ENCODE data around the gene OR1B1.
"Not testable (repeated sequence)": the region's sequence is repeated elsewhere in the genome, so short reads cannot be mapped to it uniquely, and the experiment has no call there.

The OR1B1 gene

DNA sequence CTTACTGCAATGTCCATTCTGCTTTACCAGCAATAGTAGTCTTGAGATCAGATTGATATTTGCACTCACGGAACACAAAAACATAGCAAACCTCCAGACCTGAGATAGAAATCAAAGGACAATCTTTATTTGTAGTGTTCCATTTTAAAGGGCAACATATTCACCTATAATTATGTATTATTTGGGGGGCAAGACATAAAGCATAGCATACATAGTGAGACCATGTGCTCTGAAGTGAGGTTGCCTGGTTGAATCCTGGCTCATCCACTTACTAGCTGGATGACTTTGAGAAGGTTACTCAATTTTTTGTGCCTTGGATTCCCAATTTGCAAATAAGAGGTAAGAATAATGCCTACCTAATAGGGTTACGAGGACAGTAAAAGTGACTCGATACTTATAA, at the start of gene OR1B1:
Gene OR1B1, minus strand, starts transcription at position 101 of the 400 bp plus-strand sequence.
- DNase-seq (ENCODE audit: low read depth in 3 of 3) = no peak

DNA sequence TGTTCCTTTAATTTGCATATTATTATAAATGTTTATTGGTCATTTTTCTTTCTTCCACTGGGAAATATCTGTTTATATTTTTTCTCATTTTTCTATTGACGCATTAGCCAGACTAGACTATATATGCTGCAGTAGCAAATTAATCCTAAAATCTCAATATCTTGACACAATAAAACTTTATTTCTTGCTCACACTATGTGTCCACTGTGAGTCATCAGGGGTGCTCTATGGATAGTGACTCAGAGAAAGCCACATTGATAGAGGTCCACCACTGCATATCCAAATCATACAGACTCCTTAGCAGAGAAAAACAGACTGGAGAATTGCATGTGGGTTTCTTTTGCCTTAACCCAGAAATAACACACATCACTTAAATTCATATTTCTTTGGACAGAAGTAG, 38.3 kb upstream of the OR1B1 start:
- no peak for DNase-seq (ENCODE audit: low read depth in 3 of 3)

DNA sequence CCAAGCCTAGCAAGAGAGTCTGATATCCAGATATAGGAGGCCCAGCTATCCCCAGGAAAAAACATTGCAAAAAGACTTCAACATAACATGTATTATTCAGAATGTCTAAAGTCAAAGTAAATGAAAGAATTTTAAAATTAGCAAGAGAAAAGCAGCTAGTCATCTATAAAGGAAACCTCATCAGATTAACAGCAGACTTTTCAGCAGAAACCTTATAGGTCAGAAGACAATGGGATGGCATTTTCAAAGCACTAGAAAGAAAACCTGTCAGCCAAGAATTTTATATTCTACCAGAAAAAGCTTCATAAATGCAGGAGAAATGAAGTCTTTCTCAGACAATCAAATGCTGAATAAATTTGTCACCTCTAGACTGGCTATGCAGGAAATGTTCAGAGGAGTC, 27.4 kb upstream of the OR1B1 start:
- no peak for DNase-seq (ENCODE audit: low read depth in 3 of 3)

DNA sequence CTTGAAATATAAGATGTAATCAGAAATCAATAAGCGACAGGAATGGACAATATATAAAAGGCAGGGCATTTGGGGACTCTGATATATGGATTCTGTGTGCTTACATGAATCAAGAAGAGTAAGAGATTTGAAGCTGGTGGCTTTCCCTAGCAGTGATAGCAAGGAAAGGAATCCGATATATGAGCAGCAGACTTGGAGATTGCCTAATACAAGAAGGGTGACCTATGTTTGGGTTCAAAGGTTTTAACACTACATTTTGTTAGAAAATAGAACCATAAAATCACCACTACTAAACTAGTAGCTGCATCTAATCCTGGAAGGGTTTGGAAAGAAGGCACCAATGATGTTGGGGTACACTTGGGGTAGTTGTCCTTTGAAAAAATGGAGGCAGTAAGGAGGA, 15.1 kb upstream of the OR1B1 start:
- DNase-seq (ENCODE audit: low read depth in 3 of 3) = no peak

DNA sequence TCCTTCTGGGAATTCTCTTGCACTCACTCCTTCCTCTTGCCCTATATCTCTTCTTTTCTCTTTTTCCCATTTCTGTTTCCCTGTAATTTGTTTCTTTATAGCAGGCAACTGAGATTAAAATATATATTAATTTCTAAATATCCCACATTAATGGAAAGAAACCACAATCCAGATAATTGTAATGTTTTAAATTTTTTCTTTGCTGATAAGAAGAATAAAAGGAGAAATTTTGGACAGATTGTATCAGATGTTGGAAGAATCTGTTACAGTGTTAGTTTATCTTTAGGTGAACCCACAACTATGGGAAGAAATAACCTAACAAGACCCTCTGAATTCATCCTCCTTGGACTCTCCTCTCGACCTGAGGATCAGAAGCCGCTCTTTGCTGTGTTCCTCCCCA, 4.0 kb upstream of the OR1B1 start, which contains the start of gene OR1L1:
Gene OR1L1, plus strand, starts transcription at position 301 of the 400 bp plus-strand sequence. Its CDS starts 0 bp downstream, at position 301.
- DNase-seq (ENCODE audit: low read depth in 3 of 3) = no peak

DNA sequence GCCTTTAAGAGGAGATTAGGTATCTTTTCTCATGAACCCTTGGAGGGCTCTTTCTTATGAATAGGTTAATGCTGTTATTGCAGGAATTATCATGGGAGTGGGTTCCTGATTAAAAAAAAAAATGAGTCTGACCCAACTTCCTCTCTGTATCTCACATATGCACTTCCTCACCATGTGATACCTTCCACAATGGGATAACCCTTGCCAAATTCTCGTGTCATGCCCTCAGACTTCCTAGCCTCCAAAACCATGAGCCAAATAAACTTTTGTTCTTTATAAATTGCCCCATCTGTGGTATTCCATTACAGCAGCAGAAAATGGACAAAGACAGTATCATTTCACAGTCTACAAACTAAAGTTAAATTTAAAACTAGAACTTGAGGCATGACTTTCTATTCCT, 1.0 kb downstream of the OR1B1 start:
- no peak for DNase-seq (ENCODE audit: low read depth in 3 of 3)

DNA sequence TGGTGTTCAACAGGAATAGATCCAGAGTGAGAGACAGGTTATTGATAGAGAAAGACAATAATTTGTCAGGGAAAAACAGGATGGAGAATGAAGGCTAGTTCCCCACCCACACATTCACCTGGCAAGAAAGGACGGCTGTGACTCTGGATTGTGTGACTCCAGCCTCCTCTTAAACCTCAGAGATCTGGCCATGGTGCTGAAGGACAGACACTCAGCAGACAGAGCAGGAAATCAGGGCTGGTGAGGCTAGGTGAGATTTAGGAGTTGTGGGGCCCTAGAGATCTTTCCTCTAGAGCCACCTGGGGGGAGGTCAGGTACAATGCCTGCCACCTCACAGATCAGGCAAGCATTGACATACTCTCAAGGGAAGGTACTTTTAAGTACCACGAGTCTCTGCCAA, 15.2 kb downstream of the OR1B1 start:
- DNase-seq (ENCODE audit: low read depth in 3 of 3) = no peak

DNA sequence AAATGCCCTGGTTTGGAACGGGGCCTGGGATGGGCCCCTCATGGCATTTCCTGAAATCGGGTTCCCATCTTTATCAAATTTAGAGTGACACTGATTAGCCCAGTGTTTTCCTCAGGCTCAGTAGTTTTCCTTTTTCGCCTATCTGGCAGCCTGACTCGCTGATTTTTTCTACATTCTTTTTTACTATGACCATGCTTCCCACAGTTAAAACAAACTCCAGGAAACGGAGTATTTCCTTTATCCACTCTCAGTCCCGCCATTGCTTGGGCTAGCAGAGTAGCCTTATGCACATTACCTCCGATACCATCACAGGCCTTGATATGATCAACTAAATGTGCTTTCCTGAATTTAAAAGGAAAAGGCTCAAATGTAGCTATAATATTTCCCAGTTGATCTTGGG, 37.4 kb downstream of the OR1B1 start:
- no peak for DNase-seq (ENCODE audit: low read depth in 3 of 3)

DNA sequence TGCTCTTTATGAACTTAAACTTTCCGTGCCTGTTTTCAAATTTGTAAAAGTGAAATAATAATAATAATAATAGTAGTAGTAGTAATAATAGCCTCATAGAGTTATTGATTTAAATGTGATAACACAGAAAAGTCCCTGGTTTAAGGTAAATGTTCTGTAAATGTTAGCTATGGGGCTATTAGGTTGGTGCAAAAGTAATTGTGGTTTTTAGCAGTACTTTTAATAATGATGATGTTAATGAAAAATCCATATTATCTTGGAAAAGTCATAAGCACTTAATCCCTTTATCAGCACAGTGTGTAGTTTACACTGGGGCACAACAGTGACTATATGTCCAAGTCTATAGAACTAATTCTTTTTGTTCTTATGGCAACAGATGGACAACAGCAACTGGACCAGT, 43.1 kb downstream of the OR1B1 start, which contains the start of gene OR1Q1:
Gene OR1Q1, plus strand, starts transcription at position 377 of the 400 bp plus-strand sequence. Its CDS starts 0 bp downstream, at position 377.
- DNase-seq (ENCODE audit: low read depth in 3 of 3) = no peak

DNA sequence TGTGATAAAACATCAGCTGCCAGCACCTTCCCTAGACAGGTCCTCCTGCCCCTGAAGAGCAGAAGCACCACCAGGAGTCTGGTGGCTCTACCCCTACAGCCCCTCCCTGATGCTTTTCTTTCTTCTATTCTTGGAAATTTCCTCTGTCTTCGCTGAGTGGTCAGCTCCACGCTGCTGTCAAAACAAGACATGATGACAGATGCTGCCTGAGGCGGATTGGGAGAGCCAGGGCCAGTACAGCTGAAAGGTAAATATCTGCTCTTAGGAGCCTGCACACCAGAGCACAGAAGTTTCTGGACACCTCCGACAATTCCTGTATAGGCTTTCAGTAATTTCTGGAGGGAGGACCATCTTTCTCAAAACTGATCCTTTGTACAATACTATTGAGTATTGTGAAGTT, 47.6 kb downstream of the OR1B1 start:
- no peak for DNase-seq (ENCODE audit: low read depth in 3 of 3)

DNA sequence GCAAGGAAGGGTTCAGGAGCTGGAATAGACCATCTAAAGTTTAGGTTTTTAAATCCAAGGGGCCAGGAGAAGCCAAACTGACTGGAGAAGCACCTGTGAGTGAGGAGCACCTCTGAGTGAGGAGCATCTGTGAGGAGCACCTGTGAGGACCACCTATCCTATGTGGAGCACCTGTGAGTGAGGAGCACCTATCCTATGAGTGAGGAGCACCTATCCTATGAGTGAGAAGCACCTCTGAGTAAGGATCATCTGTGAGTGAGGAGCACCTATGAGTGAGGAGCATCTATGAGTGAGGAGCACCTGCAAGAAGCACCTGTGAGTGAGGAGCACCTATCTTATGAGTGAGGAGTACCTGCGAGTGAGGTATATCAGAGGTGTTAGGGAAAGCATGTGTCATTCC, 50.8 kb downstream of the OR1B1 start:
- DNase-seq (ENCODE audit: low read depth in 3 of 3) = no peak

DNA sequence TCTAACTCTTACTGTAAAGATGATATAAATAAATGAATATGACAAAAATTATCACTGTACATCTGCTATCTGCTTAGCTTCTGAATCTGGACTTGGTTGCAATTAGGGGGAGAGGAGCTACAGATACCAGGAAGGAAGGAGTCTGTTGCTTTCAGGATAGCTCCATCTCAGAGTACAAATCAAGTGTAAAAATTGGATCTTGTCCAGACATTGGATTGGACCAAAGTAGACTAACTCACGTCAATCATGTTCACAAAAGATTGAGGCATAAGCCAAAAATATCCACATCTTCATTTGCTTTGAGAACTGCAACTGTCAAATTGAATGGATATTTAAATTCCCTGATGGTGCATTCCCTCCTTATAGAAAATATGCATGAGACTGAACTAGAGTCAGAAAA, 51.7 kb downstream of the OR1B1 start:
- no peak for DNase-seq (ENCODE audit: low read depth in 3 of 3)

DNA sequence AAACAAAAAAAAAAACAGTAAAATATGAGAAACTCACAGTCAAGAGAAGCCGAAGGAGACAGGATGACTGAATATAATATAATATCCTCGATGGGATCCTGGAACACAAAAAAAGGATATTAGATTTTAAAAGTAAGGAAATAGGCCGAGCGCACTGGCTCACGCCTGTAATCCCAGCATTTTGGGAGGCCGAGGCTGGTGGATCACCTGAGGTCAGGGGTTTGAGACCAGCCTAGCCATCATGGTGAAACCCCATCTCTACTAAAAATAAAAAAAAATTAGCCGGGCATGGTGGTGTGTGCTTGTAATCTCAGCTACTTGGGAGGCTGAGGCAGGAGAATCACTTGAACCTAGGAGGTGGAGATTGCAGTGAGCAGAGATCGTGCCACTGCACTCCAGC, 74.1 kb downstream of the OR1B1 start, which contains the start of gene OR1L8:
Gene OR1L8, minus strand, starts transcription at position 101 of the 400 bp plus-strand sequence. CDS start 14,907 bp downstream, outside the sequence.
- not testable (repeated sequence) for DNase-seq (ENCODE audit: low read depth in 3 of 3)

DNA sequence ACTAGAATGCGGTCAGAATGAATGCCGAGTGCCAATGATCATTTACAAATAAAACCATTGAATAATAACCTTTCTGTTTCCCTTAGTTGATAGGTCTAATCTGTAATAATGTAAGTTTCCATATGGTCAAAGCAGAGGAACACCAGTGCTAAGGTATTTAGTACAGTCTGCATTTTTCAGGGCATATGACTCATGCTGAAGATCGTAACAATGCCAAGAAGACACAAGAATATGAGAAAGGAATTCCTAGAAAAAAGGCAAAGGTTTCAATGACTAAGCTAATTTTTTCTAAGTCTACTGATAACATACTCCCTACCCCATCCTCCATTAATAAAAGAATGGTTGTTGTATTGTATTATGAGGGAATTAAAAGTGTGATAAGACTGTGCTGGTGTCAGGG, 77.1 kb downstream of the OR1B1 start:
- DNase-seq (ENCODE audit: low read depth in 3 of 3) = no peak

DNA sequence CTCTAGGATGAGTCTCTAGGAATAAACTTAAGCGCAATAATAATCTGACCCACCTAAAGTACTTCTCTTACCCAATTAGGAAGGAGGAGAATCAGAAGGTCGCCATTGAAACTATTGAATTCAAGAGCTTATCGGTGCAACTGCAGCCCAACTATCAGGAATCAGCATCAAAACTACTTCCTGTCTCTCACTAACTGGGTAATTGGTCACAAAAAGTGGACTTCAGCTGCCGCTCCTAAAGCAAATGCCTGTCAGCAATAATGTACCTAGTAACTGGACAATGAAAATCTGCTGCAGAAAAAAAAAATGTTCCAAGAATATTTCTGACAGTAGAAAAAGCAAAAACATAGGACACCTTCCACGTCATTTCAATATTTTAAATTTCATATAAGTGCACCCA, 77.6 kb downstream of the OR1B1 start:
- no peak for DNase-seq (ENCODE audit: low read depth in 3 of 3)

All from stimulated activated CD4-positive, alpha-beta T cell treated with anti-CD3 and anti-CD28 coated beads, TNF-alpha, amount 100 ng/mL, for 24 hours (primary cell).